GM23248 (cell line): ENCODE measurements around the gene TP53RK.

Experiments
- EZH2 ChIP-seq: fragments of 200-600 bp; sonication (generic); IDR thresholded peaks from 2 replicates; pipeline ENCODE4 v1.6.1; 2018; ENCODE audit warnings: antibody characterized with exemption, mild to moderate bottlenecking; ENCODE audit not compliant: insufficient read depth, poor library complexity, severe bottlenecking
- EZH2phosphoT487 ChIP-seq: fragments of 200-600 bp; sonication (generic); IDR thresholded peaks from 2 replicates; pipeline ENCODE4 v1.6.1; 2018; ENCODE audit warnings: antibody characterized with exemption, moderate library complexity, mild to moderate bottlenecking, low read depth; ENCODE audit not compliant: insufficient read depth

DNA sequence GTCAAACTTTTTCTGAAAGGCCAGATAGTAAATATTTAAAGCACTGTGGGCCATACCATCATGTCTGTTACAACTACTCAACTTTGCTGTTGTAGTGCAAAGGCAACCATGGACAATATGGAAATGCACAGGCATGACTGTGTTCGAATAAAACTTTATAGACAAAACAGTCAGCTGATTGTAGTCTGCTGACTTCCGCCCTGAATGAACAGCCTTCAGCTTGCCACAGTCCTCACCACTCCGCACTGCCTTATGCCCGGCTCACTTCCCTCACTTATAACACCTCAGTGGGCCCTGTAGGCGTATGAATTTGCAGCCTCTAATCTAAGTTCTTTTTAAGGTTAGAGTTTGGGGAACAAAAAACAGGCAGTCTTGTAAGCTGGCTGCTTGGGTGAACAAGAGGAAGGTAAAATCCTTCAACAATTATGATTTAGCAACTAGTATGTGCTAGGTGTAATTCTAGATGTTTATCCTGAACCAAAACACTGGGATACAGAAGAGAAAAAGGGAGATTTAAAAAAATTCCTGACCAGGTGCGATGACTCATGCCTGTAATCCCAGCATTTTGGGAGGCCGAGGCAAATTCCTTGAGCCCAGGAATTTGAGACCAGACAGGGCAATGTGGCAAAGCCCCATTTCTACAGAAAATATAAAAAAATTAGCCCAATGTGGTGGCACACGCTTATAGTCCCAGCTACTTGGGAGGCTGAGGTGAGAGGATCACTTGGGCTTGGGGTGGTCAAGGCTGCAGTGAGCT is 13.4 kb upstream of the TP53RK start:
- no peak for TF ChIP-seq EZH2
- no peak for TF ChIP-seq EZH2phosphoT487
